ENCODE measurements around the gene NRROS. TPM values are rescaled to one million over a fixed set of nuclear protein-coding genes. Genes with fewer than 3 reads are reported as not detected.

The NRROS gene
- total and polyA plus RNA-seq, 7 donors = 0.83 to 3.0 (median 1.9) TPM

- no peaks in the 10 kb centered on the region for H3K9me3 ChIP-seq
- DNase-seq (no peak), ATAC-seq (peak in 1 of 4 donors; percentile 33)
- intact Hi-C loops (cut with DNase I) = no loop called here
- TF ChIP-seq CTCF (IDR thresholded peaks at IDR 0.05) = no peak
- H3K4me3 ChIP-seq = no peak overlapping the region
- H3K4me1 ChIP-seq = no peaks in the 10 kb centered on the region
- H3K36me3 ChIP-seq (ENCODE audit: insufficient read depth in 1 of 2, low read depth in 1 of 2) = no peaks in the 10 kb centered on the region
- 43 to 48% (median 46%) methylated on average over 13 of the region's 13 CpGs for WGBS, 3 donors
- no peak overlapping the region for H3K27ac ChIP-seq
- no peaks in the 10 kb centered on the region for H3K27me3 ChIP-seq (ENCODE audit: insufficient read depth in 3 of 3, low read length in 2 of 3)
Measured at GRCh38 chr3:196604548-196604947, 34.9 kb upstream of the NRROS start.

GRCh38 chr3:196608693-196609092, 30.8 kb upstream of the NRROS start:
- DNase-seq = no peak
- no peaks in the 10 kb centered on the region for H3K36me3 ChIP-seq (ENCODE audit: insufficient read depth in 1 of 2, low read depth in 1 of 2)
- H3K27me3 ChIP-seq (ENCODE audit: insufficient read depth in 3 of 3, low read length in 2 of 3) = no peaks in the 10 kb centered on the region
- ATAC-seq = no peak
- no peak for TF ChIP-seq CTCF (IDR thresholded peaks at IDR 0.05)
- H3K27ac ChIP-seq = no peak overlapping the region
- no peaks in the 10 kb centered on the region for H3K9me3 ChIP-seq
- WGBS, 3 donors = 90 to 95% (median 95%) methylated on average over 2 of the region's 2 CpGs
- intact Hi-C loops (cut with DNase I) = loop anchor here (1.0 to 5.0 kb wide), 2 partner anchors 77 to 79 kb away; no protein-coding TSS in a partner anchor
- H3K4me3 ChIP-seq = no peak overlapping the region
- H3K4me1 ChIP-seq = no peaks in the 10 kb centered on the region

DNA sequence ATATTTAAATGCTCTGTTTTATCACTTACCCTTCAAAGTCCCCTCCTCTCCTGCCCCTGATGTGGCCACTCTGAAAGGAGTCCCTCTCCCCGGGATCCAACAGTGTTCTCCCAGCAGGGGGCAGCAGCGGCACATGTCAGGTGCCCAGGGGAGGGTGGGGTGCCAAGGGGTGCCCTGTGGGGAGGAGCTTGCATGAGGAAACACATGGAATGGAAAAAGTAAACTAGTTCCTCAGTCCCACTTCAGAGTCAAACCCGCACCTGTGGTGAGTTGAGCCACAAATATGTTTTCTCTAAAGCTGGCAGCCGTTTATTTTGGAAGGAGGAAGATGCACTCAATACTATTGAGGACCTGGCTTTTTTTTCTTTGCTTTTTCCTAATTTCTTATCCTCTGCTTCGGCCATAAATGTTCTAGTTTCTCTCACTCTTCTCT, 30.1 kb upstream of the NRROS start:
- H3K4me1 ChIP-seq = no peaks in the 10 kb centered on the region
- peak; percentile 61 to 89 (median 86) for ATAC-seq
- 13 to 19% (median 16%) methylated on average over 5 of the region's 5 CpGs for WGBS, 3 donors
- intact Hi-C loops (cut with DNase I) = loop anchor here (1.0 to 5.0 kb wide), 2 partner anchors 76 to 78 kb away; no protein-coding TSS in a partner anchor
- peak overlapping the region; percentile 6 for H3K4me3 ChIP-seq
- H3K9me3 ChIP-seq = no peaks in the 10 kb centered on the region
- DNase-seq = peak; percentile 85 to 91
- no peaks in the 10 kb centered on the region for H3K27me3 ChIP-seq (ENCODE audit: insufficient read depth in 3 of 3, low read length in 2 of 3)
- no peak overlapping the region for H3K27ac ChIP-seq
- TF ChIP-seq CTCF (IDR thresholded peaks at IDR 0.05) = peak; percentile 70
- H3K36me3 ChIP-seq (ENCODE audit: insufficient read depth in 1 of 2, low read depth in 1 of 2) = no peaks in the 10 kb centered on the region

DNA sequence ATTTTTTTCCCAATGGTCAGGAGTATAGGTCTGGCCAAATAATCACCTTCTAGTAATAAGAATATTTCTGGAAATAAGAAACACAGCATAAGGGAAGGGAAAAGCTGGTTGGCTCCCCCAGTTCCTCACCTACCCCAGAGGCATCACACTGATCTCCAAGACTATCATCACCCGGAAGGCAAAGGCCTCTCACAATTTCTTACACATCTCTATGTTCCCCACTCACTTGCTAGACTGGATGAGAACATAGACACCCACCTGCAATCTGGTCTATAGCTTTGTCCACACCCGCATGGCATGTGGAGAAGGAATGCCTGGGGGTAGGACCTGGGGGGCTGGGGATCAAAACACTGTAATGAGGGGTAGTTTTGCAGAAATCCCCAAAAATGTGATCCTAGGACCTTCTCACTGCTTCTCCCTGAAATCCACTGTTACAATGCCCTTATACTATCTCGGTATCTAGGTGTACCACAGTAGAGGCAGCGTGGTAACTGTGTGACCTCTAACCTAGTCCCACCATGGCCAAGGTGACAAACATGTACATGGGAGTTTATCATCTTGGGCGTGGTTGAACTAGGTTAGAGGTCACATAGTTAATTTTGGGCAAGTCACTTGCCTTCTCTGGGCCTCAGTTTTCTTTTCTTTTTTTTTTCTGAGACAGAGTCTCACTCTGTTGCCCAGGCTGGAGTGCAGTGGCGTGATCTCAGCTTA, 29.5 kb upstream of the NRROS start:
- no peak for DNase-seq
- H3K4me1 ChIP-seq = no peaks in the 10 kb centered on the region
- H3K4me3 ChIP-seq = no peak overlapping the region
- TF ChIP-seq CTCF (IDR thresholded peaks at IDR 0.05) = no peak
- no peaks in the 10 kb centered on the region for H3K27me3 ChIP-seq (ENCODE audit: insufficient read depth in 3 of 3, low read length in 2 of 3)
- no peaks in the 10 kb centered on the region for H3K36me3 ChIP-seq (ENCODE audit: insufficient read depth in 1 of 2, low read depth in 1 of 2)
- no peaks in the 10 kb centered on the region for H3K9me3 ChIP-seq
- H3K27ac ChIP-seq = no peak overlapping the region
- intact Hi-C loops (cut with DNase I) = loop anchor here (1.0 to 5.0 kb wide), 2 partner anchors 75 to 77 kb away; no protein-coding TSS in a partner anchor
- WGBS, 3 donors = 82 to 85% (median 82%) methylated on average over 6 of the region's 6 CpGs
- ATAC-seq = no peak
